NK-92 treated with Interleukin-12 subunit alpha and Interleukin-12 subunit beta, amount 100 ng/mL, for 24 hours (cell line): Measurements from ENCODE around the gene POP7.

ENCODE experiments used
- DNase-seq: peaks from one replicate; lab custom pipeline; 2025; lab: John Stamatoyannopoulos, UW

POP7 gene

GRCh38 chr7:100679129-100679926 lies 26.6 kb upstream of the POP7 start:
- no peak for DNase-seq

GRCh38 chr7:100679927-100680575 lies 25.9 kb upstream of the POP7 start:
- no peak for DNase-seq

GRCh38 chr7:100680576-100681271 lies 25.2 kb upstream of the POP7 start:
- no peak for DNase-seq

- no peak for DNase-seq
These were observed 24.3 kb upstream of the POP7 start for GRCh38 chr7:100681491-100682227.

- DNase-seq = no peak
These were observed 23.6 kb upstream of the POP7 start for GRCh38 chr7:100682228-100682741.

- no peak for DNase-seq
These were observed 22.8 kb upstream of the POP7 start for GRCh38 chr7:100682991-100683658.

- no peak for DNase-seq
These were observed 22.0 kb upstream of the POP7 start for GRCh38 chr7:100683659-100684533.

GRCh38 chr7:100684534-100685042 lies 21.3 kb upstream of the POP7 start:
- no peak for DNase-seq

GRCh38 chr7:100685049-100685605 lies 20.8 kb upstream of the POP7 start:
- DNase-seq = no peak

- no peak for DNase-seq
These were observed 20.2 kb upstream of the POP7 start for GRCh38 chr7:100685631-100686145.

GRCh38 chr7:100686201-100686821 lies 19.6 kb upstream of the POP7 start:
- no peak for DNase-seq

- DNase-seq = no peak
These were observed 19.1 kb upstream of the POP7 start for GRCh38 chr7:100686822-100687211.

- DNase-seq = no peak
These were observed 18.7 kb upstream of the POP7 start for GRCh38 chr7:100687261-100687660.

- no peak for DNase-seq
These were observed 18.1 kb upstream of the POP7 start for GRCh38 chr7:100687751-100688300.

GRCh38 chr7:100688326-100688860 lies 17.5 kb upstream of the POP7 start:
- DNase-seq = no peak

GRCh38 chr7:100689230-100690135 lies 16.4 kb upstream of the POP7 start:
- DNase-seq = no peak
